Caco-2 (cell line): Measurements from ENCODE around the gene REL. TPM values are rescaled to one million over a fixed set of nuclear protein-coding genes. Genes with fewer than 3 reads are reported as not detected.

Experiments
- BruUV-seq: library from RNA; stranded (reverse); fragments of 400-500 nt; replicated peaks from 2 replicates; lab custom pipeline; 2021; lab: Mats Ljungman, UMichigan
- CTCF ChIA-PET: fragments of 300-600 bp; sonication (Branson Sonifier 250); formaldehyde crosslinking; loops from one replicate; lab custom pipeline; 2022; ENCODE audit warnings: antibody characterized with exemption; lab: Charles Lee
- POLR2A ChIA-PET: fragments of 300-600 bp; sonication (Branson Sonifier 250); formaldehyde crosslinking; loops from one replicate; lab custom pipeline; 2022; ENCODE audit warnings: antibody characterized with exemption; lab: Charles Lee
- DNase-seq, 2 experiments: peaks; one replicate each; pipeline versions ENCODE4 v3.0.0 to v3.0.0-alpha.2; 2020 to 2022
- H3K27me3 ChIP-seq: replicated peaks from 2 replicates; pipeline ENCODE4 v1.6.0; 2011; ENCODE audit warnings: low read length; ENCODE audit not compliant: control insufficient read depth, insufficient read depth
- H3K36me3 ChIP-seq: 2 replicates; pipeline ENCODE4 v1.5.1; 2011; ENCODE audit warnings: low read length; ENCODE audit not compliant: control insufficient read depth, insufficient read depth
- H3K4me1 ChIP-seq: fragments of 250-450 bp; sonication (Bioruptor Pico); 2 replicates; pipeline ENCODE4 v1.5.1; 2020; ENCODE audit warnings: mild to moderate bottlenecking
- H3K4me3 ChIP-seq: 2 replicates; pipeline ENCODE4 v1.5.1; 2011; ENCODE audit warnings: low read depth, mild to moderate bottlenecking, control low read depth, low read length
- H3K9me3 ChIP-seq: fragments of 250-450 bp; sonication (Bioruptor Pico); 2 replicates; pipeline ENCODE4 v1.5.1; 2020; ENCODE audit warnings: mild to moderate bottlenecking, moderate library complexity
- H3K27ac Mint-ChIP-seq: one replicate; pipeline ENCODE4 v1.8.0; 2022; ENCODE audit warnings: mixed read lengths; ENCODE audit not compliant: unreplicated experiment
- H3K27me3 Mint-ChIP-seq: one replicate; pipeline ENCODE4 v1.8.0; 2022; ENCODE audit warnings: mixed read lengths; ENCODE audit not compliant: insufficient read depth, unreplicated experiment
- H3K36me3 Mint-ChIP-seq: one replicate; pipeline ENCODE4 v1.8.0; 2022; ENCODE audit warnings: mild to moderate bottlenecking, mixed read lengths; ENCODE audit not compliant: insufficient read depth, unreplicated experiment
- H3K4me1 Mint-ChIP-seq: one replicate; pipeline ENCODE4 v1.8.0; 2022; ENCODE audit warnings: low read depth, mixed read lengths; ENCODE audit not compliant: unreplicated experiment
- H3K4me3 Mint-ChIP-seq: one replicate; pipeline ENCODE4 v1.8.0; 2022; ENCODE audit warnings: mild to moderate bottlenecking, moderate library complexity, mixed read lengths; ENCODE audit not compliant: unreplicated experiment
- H3K9me3 Mint-ChIP-seq: one replicate; pipeline ENCODE4 v1.8.0; 2022; ENCODE audit warnings: mixed read lengths; ENCODE audit not compliant: unreplicated experiment
- intact Hi-C: fragments of 100-400 bp; cut with micrococcal nuclease; formaldehyde crosslinking; loops from one replicate; pipeline ENCODE4 v1.10.0; 2022; ENCODE audit not compliant: unreplicated experiment
- total RNA-seq: library from RNA; stranded (reverse); gene quantifications from 2 replicates; pipeline ENCODE4 v1.2.3, GENCODE V29; 2022
- TF ChIP-seq, protein P1 (sequence below), 2 experiments: fragments of 200-600 bp in 1 of 2; IDR thresholded peaks; 1 replicate in 1 of 2; 2 replicates in 1 of 2; pipeline versions ENCODE4 v1.5.1 to v1.8.0; 2011 to 2022; ENCODE audit warnings: antibody characterized with exemption in 1 of 2, control low read depth in 1 of 2, inconsistent platforms in 1 of 2, low read depth in 1 of 2, low read length in 1 of 2, mild to moderate bottlenecking in 1 of 2, moderate library complexity in 1 of 2; ENCODE audit not compliant: insufficient read depth in 1 of 2, severe bottlenecking in 1 of 2, unreplicated experiment in 1 of 2

REL gene
- total RNA-seq, 1 experiment from 2014 or later = 12.2 TPM

DNA sequence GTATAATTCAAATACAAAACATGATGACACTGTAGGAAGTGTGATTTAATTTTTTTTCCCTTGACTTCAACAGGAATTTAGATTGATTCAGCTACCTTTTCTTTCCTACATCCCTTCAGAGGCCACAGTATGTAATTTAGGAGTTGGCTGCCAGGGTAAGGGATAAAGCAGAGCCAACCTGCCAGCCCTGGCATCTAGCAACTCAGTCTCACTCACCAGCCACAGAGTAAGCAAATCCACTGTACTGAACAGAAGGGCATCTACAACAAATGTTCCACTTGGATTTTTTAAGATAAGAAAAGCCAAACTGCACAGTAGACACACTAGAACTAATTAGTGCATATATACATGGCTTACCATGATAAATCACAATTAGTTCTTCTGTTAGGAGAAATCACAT, 81.8 kb downstream of the REL start:
- CTCF ChIA-PET = no interaction called here
- no peaks in the 10 kb centered on the region for H3K36me3 Mint-ChIP-seq
- peaks cover 7% of the 10 kb centered on the region for H3K4me1 Mint-ChIP-seq
- POLR2A ChIA-PET = no interaction called here
- no peak overlapping the region for H3K4me3 Mint-ChIP-seq
- no peaks in the 10 kb centered on the region for H3K27me3 ChIP-seq
- intact Hi-C loops = no loop called here
- H3K4me1 ChIP-seq = 0 out of 2 replicates have a peak, but pooled peaks cover 3% of the 10 kb centered on the region
- H3K36me3 ChIP-seq = no peaks in the 10 kb centered on the region
- no peak overlapping the region for H3K27ac Mint-ChIP-seq
- no peaks in the 10 kb centered on the region for H3K9me3 ChIP-seq
- no peaks in the 10 kb centered on the region for H3K9me3 Mint-ChIP-seq
- no peaks in the 10 kb centered on the region for H3K27me3 Mint-ChIP-seq
- BruUV-seq = no TSS peak
- TF ChIP-seq, protein P1, sequence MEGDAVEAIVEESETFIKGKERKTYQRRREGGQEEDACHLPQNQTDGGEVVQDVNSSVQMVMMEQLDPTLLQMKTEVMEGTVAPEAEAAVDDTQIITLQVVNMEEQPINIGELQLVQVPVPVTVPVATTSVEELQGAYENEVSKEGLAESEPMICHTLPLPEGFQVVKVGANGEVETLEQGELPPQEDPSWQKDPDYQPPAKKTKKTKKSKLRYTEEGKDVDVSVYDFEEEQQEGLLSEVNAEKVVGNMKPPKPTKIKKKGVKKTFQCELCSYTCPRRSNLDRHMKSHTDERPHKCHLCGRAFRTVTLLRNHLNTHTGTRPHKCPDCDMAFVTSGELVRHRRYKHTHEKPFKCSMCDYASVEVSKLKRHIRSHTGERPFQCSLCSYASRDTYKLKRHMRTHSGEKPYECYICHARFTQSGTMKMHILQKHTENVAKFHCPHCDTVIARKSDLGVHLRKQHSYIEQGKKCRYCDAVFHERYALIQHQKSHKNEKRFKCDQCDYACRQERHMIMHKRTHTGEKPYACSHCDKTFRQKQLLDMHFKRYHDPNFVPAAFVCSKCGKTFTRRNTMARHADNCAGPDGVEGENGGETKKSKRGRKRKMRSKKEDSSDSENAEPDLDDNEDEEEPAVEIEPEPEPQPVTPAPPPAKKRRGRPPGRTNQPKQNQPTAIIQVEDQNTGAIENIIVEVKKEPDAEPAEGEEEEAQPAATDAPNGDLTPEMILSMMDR (IDR thresholded peaks at IDR 0.05; ENCODE audit: insufficient read depth in 1 of 2, low read depth in 1 of 2, low read length in 1 of 2, severe bottlenecking in 1 of 2, unreplicated experiment in 1 of 2) = no peak
- H3K4me3 ChIP-seq = no peak overlapping the region
- DNase-seq = no peak

DNA sequence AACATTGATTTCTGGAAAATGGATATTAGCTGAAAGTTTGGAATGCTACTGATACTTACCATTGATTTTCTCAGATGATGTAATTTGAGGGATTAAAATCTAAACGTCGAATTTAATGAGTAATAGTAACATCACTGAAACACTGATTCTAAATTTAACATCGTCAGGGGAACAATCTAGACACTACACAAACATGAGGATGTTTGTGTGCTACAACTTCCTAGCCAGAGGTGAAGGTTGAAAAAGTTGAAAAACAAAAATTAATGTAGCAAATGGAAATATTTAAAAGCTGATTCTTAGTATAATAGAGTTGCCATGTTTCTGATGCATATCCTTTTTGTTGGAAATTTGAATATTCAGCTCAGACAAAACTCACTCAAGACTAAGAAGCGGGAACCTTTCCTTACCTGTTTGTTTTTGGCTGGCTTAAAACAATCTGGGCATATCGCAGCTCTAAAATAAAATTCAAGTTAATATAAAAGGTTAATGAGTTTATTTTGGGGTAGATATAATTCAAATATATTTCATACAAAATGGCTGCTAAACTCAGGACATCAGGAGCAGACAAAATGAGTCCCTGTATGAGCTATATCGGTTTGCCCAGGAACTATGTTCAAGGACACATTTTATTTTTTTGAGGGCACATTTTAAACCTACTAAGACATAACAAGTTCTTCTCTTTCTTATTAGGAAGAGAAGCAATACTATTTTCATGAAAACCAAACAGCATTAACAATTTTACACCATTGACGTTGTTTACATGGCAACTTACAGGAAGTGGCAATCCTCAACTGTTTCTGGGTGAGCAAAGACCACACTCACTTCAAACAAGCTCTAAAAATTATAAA, 83.5 kb downstream of the REL start:
- Mint-ChIP-seq H3K4me1 (peaks cover 7% of the 10 kb centered on the region), H3K9me3 (no peaks in the 10 kb centered on the region), H3K4me3 (no peak overlapping the region), H3K27ac (no peak overlapping the region), H3K36me3 (no peaks in the 10 kb centered on the region), H3K27me3 (no peaks in the 10 kb centered on the region)
- TF ChIP-seq, protein P1 (IDR thresholded peaks at IDR 0.05; ENCODE audit: insufficient read depth in 1 of 2, low read depth in 1 of 2, low read length in 1 of 2, severe bottlenecking in 1 of 2, unreplicated experiment in 1 of 2) = no peak
- no TSS peak for BruUV-seq
- Histone ChIP-seq H3K4me1 (0 out of 2 replicates have a peak, but pooled peaks cover 3% of the 10 kb centered on the region), H3K27me3 (no peaks in the 10 kb centered on the region), H3K9me3 (no peaks in the 10 kb centered on the region), H3K4me3 (no peak overlapping the region), H3K36me3 (no peaks in the 10 kb centered on the region)
- POLR2A ChIA-PET = no interaction called here
- CTCF ChIA-PET = no interaction called here
- intact Hi-C loops = no loop called here
- DNase-seq = no peak

DNA sequence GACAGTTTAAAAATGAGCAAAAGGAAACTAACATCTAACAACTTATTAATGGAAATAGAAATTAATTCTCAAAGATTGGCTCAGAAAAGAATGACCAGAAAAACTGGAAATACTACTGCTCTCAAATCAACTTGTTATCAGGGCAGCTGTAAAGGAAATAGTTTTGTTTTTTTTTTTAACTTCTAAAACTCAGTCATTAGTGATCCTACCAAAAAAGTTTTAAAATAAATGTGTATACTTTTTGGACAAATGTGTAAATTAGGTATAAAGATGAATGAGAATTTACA, 84.1 kb downstream of the REL start:
- H3K36me3 Mint-ChIP-seq = no peaks in the 10 kb centered on the region

More for the DNA sequence above, 84.1 kb downstream of the REL start:
- H3K36me3 ChIP-seq = no peaks in the 10 kb centered on the region
- DNase-seq = no peak
- Mint-ChIP-seq H3K27me3 (no peaks in the 10 kb centered on the region), H3K4me1 (peaks cover 7% of the 10 kb centered on the region), H3K4me3 (no peak overlapping the region), H3K27ac (no peak overlapping the region), H3K9me3 (no peaks in the 10 kb centered on the region)
- H3K27me3 ChIP-seq = no peaks in the 10 kb centered on the region
- ChIA-PET POLR2A (no interaction called here), CTCF (no interaction called here)
- H3K9me3 ChIP-seq = no peaks in the 10 kb centered on the region
- TF ChIP-seq, protein P1 (IDR thresholded peaks at IDR 0.05; ENCODE audit: insufficient read depth in 1 of 2, low read depth in 1 of 2, low read length in 1 of 2, severe bottlenecking in 1 of 2, unreplicated experiment in 1 of 2) = no peak
- intact Hi-C loops = no loop called here
- 0 out of 2 replicates have a peak, but pooled peaks cover 3% of the 10 kb centered on the region for H3K4me1 ChIP-seq
- no TSS peak for BruUV-seq
- no peak overlapping the region for H3K4me3 ChIP-seq
